Measurements from ENCODE around the gene XKR8.

Gene XKR8

DNA sequence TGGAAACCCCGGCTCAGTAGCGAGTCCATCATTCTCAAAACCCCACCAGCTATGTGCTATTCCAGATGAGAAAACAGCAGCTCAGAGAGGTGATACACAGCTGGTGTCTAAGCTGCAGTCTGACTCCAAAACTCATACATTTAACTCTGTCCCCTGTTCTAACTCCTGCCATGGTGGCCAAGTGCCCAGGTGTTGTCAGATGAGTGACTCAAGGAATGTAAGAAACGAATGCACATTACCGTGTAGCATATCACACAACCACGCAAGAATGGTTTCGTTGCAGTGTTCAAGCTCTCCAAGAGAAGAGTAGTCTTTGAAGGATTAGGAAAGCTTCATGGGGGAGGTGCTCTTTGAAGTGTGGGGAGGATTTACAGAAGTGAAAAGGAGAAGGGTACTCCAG, 4.7 kb upstream of the XKR8 start:
- DNase-seq = no peak

- DNase-seq = no peak
These were observed 3.0 kb upstream of the XKR8 start for GRCh38 chr1:27956761-27957160.

DNA sequence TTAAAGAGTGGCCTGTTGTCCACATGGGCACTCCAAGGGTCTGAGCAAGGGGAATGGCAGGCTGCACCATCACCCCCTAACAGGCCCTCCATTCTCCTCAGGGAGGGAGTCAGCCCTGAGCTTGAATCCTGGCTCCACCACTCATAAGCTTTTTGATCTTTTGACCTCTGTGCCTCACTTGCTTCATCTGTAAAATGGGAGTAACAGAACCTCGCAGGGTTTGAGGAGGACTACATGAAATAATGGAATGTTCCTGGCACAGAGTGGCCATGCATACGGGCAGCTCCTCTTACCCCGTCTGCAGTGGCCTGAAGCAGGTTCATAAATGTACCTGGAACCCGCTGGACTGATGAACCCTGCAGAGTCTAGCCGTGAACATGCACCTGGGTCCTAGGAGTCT, 2.1 kb upstream of the XKR8 start:
- DNase-seq = no peak

DNA sequence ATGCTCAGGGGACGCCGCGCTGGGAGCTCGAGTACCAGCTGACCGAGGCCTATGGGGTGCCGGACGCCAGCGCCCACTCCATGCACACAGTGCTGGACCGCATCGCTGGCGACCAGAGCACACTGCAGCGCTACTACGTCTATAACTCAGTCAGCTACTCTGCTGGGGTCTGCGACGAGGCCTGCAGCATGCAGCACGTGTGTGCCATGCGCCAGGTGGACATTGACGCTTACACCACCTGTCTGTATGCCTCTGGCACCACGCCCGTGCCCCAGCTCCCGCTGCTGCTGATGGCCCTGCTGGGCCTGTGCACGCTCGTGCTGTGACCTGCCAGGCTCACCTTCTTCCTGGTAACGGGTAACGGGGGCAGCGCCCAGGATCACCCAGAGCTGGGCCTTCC, 1.3 kb upstream of the XKR8 start:
- no peak for DNase-seq

GRCh38 chr1:27960762-27961645, 1.2 kb downstream of the XKR8 start:
- peak in 4 of 56 donors; percentile 15 to 27 (median 22) for DNase-seq

- no peak for DNase-seq
These were observed 2.0 kb downstream of the XKR8 start for GRCh38 chr1:27961646-27962221.

DNA sequence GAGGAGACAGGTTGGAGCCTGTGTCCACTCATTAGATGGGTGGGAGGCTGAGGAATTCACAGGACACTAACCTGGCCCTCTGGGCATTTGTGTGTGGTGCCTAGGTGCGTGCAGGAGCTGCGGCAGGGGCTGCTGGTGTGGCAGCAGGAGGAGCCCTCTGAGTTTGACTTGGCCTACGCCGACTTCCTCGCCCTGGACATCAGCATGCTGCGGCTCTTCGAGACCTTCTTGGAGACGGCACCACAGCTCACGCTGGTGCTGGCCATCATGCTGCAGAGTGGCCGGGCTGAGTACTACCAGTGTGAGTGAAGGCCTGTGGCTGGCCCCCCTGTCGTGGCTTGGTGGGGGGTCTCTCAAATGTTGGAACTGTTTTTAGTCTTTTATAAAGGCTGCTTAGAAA, 3.6 kb downstream of the XKR8 start:
- DNase-seq = no peak

DNA sequence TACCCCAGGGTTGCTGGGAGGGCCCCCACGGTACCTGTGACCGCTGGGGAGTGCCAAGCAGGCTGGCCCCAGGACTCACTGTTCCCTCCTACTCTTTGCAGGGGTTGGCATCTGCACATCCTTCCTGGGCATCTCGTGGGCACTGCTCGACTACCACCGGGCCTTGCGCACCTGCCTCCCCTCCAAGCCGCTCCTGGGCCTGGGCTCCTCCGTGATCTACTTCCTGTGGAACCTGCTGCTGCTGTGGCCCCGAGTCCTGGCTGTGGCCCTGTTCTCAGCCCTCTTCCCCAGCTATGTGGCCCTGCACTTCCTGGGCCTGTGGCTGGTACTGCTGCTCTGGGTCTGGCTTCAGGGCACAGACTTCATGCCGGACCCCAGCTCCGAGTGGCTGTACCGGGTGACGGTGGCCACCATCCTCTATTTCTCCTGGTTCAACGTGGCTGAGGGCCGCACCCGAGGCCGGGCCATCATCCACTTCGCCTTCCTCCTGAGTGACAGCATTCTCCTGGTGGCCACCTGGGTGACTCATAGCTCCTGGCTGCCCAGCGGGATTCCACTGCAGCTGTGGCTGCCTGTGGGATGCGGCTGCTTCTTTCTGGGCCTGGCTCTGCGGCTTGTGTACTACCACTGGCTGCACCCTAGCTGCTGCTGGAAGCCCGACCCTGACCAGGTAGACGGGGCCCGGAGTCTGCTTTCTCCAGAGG, 6.8 kb downstream of the XKR8 start:
- DNase-seq = no peak

DNA sequence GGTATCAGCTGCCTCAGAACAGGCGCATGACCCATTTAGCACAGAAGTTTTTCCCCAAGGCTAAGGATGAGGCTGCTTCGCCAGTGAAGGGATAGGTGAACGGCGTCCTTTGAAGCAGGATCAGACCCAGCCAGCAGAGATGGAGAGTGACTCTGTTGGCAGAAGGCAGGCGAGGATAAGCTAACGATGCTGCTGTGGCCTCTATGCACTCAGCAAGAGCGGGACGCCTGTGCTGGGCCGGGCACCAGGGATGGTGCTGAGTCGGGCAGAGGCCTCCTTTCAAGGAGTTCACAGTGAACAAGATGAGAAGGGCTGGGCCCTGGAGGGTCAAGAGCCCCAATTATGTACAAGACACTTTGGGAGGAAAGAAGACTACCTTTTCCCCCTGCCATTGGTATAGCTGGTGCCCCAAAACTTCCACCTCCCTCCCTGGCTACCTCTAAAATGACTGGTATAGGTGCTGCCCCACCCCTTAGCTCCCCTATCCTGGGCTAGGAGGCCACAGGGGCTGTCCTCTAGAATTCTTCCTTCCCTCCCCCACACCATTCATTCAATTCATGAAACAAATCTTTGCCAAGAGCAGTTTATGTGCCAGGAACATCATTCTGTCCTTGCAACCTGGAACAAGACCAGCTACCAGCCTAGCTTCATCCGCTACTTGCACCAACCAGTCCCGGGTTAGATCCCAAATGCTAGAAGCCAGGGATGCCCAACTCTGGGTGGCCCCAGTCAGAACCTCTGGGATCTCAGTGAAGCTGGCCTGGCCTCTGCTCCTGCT, 7.5 kb downstream of the XKR8 start:
- DNase-seq = no peak

- DNase-seq = no peak
These were observed 8.2 kb downstream of the XKR8 start for GRCh38 chr1:27967884-27968466.

- no peak for DNase-seq
These were observed 8.9 kb downstream of the XKR8 start for GRCh38 chr1:27968692-27969091.

DNA sequence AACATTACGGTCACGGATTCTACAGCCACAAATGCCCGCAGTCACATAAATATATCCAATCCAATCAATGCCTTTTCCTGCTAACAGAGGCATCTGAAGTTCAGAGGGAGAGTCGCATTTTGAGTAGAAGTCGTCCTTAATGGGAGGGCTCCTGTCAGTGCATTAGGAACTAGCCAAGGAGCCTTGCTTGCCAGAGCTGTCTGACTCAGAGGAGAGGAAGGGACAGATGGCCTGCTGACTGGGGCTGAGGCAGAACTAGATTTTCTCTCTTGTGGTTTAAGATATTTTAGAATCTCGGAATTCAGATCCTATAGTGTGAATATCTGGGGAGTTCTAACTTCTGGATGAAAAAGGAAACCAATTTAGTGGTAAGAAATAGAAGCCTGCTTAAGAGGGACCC, 10.6 kb downstream of the XKR8 start:
- peak in 3 of 56 donors; percentile 15 to 21 (median 16) for DNase-seq

DNA sequence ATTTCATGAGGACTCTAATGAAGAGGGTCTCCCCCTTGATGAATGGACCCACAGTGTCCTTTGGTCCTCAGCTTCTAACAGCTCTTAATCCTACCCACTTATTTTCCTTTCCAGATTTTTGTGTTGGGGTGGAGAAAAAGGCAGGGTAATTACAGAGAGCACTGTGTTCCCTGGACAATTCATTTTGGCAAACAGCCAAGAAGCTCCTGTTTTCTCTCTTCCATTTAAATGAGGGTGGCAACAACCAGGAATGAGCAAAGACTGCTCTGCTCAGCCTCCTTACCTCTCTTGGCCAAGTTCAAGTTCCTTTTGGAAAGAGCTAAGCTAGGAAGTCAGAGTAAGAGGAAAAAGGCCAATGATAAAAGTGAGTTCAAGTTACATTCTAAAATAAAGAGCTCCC, 11.9 kb downstream of the XKR8 start:
- DNase-seq = peak in 4 of 56 donors; percentile 19 to 40 (median 25)

DNA sequence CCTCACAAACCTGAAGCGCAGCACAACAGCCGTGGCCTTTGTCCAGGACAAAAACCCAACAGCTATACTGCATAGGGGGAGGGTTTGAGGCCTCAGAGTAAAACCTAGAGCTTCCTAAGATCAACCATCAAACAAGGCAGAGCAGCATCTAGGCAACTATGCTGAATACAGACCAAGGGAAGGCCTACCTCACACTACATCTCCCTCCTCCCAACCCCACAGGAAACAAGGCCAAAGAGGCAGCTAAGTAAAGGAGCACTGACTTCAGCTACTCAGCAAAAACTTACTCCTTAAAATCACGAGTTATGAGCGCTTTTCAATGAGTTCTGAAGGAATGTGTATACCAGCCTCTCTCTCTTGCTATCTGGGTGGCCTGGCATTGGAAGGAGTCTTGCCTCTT, 12.4 kb downstream of the XKR8 start:
- no peak for DNase-seq

DNA sequence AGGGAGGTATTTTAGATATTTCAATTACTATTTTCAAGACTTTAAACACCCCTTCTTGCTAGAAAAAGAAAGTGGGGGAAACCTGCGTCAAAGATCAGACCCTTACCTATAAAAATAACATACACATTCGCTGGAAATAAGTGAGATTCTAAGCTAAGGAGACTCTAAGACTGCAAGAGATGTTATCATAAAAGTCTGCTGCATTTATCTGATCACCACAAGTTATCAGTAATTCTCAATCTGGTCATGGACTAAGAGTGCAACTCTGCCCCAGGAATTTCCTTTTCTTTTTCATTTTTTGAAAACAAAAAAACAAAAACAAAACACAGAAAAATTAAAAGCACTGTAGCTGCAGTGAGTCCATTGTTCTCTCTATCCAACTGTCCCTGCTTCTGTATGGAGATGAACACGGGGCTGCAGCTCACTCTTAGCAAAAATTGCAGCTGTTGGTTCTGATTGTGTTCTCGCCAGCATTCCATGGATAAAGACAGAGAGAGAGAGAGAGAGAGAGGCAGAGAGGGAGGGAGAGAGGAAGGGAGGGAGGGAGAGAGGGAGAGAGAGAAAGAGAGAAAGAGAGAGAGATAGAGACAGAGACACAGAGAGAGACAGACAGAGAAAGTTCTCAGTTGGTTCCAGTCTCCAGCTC, 14.1 kb downstream of the XKR8 start:
- peak in 9 of 56 donors; percentile 7 to 45 (median 31) for DNase-seq

GRCh38 chr1:27974417-27974781, 14.6 kb downstream of the XKR8 start:
- no peak for DNase-seq

- no peak for DNase-seq
These were observed 19.5 kb downstream of the XKR8 start for GRCh38 chr1:27979151-27979858.

- no peak for DNase-seq
These were observed 20.1 kb downstream of the XKR8 start for GRCh38 chr1:27979859-27980201.

DNA sequence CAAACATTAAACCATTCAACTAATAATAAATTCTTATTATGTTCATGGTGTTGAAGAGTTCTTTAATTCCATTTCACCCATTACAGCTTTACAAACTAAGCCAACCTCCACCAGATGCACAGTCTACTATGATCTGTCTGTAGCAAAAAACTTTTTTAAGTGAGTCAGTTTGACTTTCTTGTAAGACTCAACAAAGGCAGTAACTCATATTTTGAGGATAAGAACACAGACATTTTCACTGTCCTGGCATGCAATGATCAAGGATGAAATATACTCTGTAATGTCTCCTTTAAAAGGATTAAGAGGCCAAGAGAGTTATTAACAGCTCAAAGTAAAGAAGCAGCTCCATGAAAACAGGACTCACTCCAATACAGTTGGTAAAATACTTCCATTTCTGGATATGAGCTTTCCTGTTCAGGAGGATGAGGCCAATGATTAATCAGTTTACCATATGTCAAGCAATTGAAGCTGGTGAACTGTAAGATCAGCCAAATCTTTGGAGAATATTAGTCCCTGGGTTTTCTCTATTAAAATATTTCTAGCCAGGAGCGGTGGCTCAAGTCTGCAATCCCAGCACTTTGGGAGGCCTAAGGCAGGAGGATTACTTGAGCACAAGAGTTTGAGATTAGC, 20.6 kb downstream of the XKR8 start:
- DNase-seq = no peak

GRCh38 chr1:27981145-27981544, 21.4 kb downstream of the XKR8 start:
- DNase-seq = peak in 19 of 56 donors; percentile 15 to 79 (median 52)
